HK-2 (cell line): ENCODE data around the gene SEC61A2.
"Not testable (repeated sequence)": the region's sequence is repeated elsewhere in the genome, so short reads cannot be mapped to it uniquely, and the experiment has no call there.

Source experiments
- DNase-seq: peaks from one replicate; pipeline ENCODE4 v3.0.0-alpha.2; 2018; ENCODE audit not compliant: unreplicated experiment

SEC61A2 gene

GRCh38 chr10:12129222-12130111 lies at the start of gene SEC61A2:
Gene SEC61A2, plus strand, starts transcription at chr10:12129677. Its CDS starts 111 bp downstream, at chr10:12129788.
- DNase-seq = peak; percentile 88

GRCh38 chr10:12081470-12081869 lies 48.0 kb upstream of the SEC61A2 start:
- DNase-seq = no peak

GRCh38 chr10:12081879-12082557 lies 47.5 kb upstream of the SEC61A2 start:
- DNase-seq = no peak

GRCh38 chr10:12088919-12089318 lies 40.6 kb upstream of the SEC61A2 start:
- no peak for DNase-seq

GRCh38 chr10:12091421-12091820 lies 38.1 kb upstream of the SEC61A2 start:
- no peak for DNase-seq

- not testable (repeated sequence) for DNase-seq
These were observed 32.1 kb upstream of the SEC61A2 start for GRCh38 chr10:12097361-12097760.

GRCh38 chr10:12097791-12098190 lies 31.7 kb upstream of the SEC61A2 start:
- DNase-seq = no peak

- DNase-seq = no peak
These were observed 30.5 kb upstream of the SEC61A2 start for GRCh38 chr10:12098966-12099365.

GRCh38 chr10:12103802-12104201 lies 25.7 kb upstream of the SEC61A2 start:
- DNase-seq = no peak

- no peak for DNase-seq
These were observed 21.7 kb upstream of the SEC61A2 start for GRCh38 chr10:12107781-12108180.

- DNase-seq = no peak
These were observed 20.2 kb upstream of the SEC61A2 start for GRCh38 chr10:12109286-12109685.

GRCh38 chr10:12111528-12111927 lies 17.9 kb upstream of the SEC61A2 start:
- no peak for DNase-seq

- DNase-seq = no peak
These were observed 15.8 kb upstream of the SEC61A2 start for GRCh38 chr10:12113627-12114026.

- no peak for DNase-seq
These were observed 7.8 kb upstream of the SEC61A2 start for GRCh38 chr10:12121673-12122072.

- peak; percentile 21 for DNase-seq
These were observed 878 bp downstream of the SEC61A2 start for GRCh38 chr10:12130237-12130872.

GRCh38 chr10:12135631-12136030 lies 6.2 kb downstream of the SEC61A2 start:
- DNase-seq = no peak

- no peak for DNase-seq
These were observed 10.6 kb downstream of the SEC61A2 start for GRCh38 chr10:12140038-12140437.

- no peak for DNase-seq
These were observed 15.1 kb downstream of the SEC61A2 start for GRCh38 chr10:12144538-12144937.

GRCh38 chr10:12150163-12150562 lies 20.7 kb downstream of the SEC61A2 start:
- DNase-seq = no peak

GRCh38 chr10:12154516-12154915 lies 25.0 kb downstream of the SEC61A2 start:
- DNase-seq = no peak

GRCh38 chr10:12156367-12157123 lies 27.1 kb downstream of the SEC61A2 start:
- DNase-seq = no peak

GRCh38 chr10:12158111-12158510 lies 28.6 kb downstream of the SEC61A2 start:
- DNase-seq = no peak
